Fibroblast of mammary gland (primary cell): ENCODE results near the gene PRRT4.
A peak's percentile ranks its signal among the peaks of the same experiment; 100 is the strongest.

Experiments used
- DNase-seq: peaks from one replicate; pipeline ENCODE4 v3.0.0-alpha.2; 2010; ENCODE audit warnings: low read depth
- H3K4me3 ChIP-seq: 2 replicates; pipeline ENCODE4 v1.5.1; 2011; ENCODE audit warnings: low read depth, mild to moderate bottlenecking, low read length, moderate library complexity; ENCODE audit not compliant: control insufficient read depth
- CTCF ChIP-seq: conservative IDR thresholded peaks from 2 replicates; pipeline ENCODE4 v1.5.1; 2011; ENCODE audit warnings: low read depth, low read length, inconsistent platforms; ENCODE audit not compliant: control insufficient read depth, insufficient read depth

PRRT4 gene

GRCh38 chr7:128381161-128381821 is 19.8 kb upstream of the PRRT4 start:
- DNase-seq: no peak
- peak; percentile 49 for TF ChIP-seq CTCF

DNA sequence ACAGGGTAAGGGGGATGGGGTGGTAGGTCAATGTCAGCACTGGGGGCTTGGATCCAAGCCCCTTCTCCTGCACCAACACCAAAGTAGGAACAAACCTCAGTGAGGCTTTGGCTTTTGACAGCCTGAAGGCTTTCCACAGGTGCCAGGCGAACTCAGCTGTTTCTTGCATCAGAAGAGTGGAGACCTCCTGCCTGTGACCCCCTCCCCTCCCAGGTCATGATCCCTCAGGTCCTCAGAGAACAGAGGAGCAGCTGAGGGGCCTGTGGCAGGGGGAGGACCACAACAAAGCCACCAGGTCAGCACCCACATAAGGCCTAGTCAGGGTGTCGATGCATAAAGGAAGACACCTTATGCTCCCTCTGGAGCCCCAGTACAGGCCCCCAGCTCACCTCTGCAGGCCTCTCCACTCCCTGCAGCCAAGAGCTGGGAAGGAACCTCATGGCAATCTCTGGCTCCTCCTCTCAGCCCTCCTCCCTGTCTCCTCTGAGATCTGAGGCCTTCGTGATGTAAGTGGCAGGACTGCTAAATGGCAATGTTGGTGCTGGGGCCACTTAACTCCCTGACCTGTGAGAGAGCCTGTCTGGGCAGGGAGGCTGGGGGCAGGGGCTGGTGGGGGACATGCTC is 19.1 kb upstream of the PRRT4 start:
- no peak for DNase-seq
- H3K4me3 ChIP-seq: no peak overlapping the region
- TF ChIP-seq CTCF: no peak

More at GRCh38 chr7:128381161-128381821, 19.8 kb upstream of the PRRT4 start:
- H3K4me3 ChIP-seq: no peak overlapping the region

DNA sequence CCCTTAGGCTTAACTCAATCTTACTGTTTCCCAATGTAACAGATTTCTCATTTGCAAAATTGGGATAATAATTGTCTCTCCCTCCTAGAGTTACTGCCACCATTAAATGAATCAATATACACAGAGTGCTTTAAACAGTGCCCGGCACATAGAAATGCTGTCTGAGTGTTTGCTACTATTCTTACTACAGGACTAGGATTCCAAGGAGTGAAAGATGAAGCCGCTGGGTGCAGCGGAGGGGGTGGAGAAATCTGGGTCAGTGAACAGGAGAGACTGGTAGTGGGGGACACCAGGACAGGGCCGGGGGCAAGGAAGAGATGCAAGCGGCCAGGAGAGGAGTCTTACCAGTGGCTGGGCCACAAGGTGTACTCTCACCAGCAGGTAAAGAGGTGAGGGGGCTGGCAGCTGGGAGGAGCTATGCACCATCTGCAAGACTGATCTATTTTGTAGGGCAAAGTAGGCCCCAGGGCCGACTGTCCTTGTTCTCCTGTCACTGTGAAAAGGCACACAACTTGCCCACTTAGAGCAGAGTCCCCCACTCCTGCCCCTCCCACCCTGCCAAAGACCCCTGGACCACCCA is 18.5 kb upstream of the PRRT4 start:
- no peak overlapping the region for H3K4me3 ChIP-seq
- no peak for TF ChIP-seq CTCF
- no peak for DNase-seq

DNA sequence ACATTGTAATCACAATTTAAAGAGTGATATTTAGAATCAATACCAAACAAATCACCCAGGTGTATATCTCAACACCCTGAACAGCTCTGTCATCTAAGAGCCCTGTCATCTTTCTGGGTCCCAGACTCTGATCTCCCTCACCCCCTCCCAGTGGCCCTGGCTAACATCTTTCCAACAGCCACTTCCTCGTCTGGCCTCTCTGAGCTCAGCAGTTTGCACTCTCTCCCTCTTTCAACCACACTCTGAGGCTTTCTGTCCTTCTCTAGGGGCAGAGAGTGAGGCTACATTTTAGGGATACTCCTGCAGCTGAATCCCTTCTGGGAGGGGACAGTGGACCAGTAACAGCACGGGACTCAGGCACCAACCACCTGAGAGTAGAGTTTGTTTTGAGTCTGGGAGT is 17.1 kb upstream of the PRRT4 start:
- DNase-seq: no peak
- H3K4me3 ChIP-seq: no peak overlapping the region
- TF ChIP-seq CTCF: no peak

- TF ChIP-seq CTCF: no peak
- H3K4me3 ChIP-seq: no peak overlapping the region
- DNase-seq: no peak
Measured at GRCh38 chr7:128376077-128376476, 14.6 kb upstream of the PRRT4 start.

DNA sequence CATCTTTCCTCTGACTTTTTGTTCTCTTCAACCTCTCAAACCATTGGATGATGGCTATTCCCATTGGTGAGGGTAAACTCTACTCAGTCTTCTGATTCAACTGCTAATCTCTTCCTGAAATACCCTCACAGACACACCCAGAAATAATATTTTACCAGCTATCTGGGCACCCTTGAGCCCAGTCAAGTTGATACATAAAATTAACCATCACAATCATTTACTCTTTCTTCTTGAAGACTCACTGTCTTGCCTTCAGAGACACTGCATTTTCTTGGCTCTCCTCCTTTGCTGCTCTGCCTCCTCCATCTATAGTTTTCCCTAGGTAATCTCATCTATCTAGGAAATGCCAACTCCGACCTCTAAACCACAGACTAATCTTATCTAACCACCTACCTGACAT is 12.6 kb upstream of the PRRT4 start:
- H3K4me3 ChIP-seq: no peak overlapping the region
- TF ChIP-seq CTCF: no peak
- no peak for DNase-seq

- DNase-seq: no peak
- no peak for TF ChIP-seq CTCF
Measured at GRCh38 chr7:128373606-128374005, 12.1 kb upstream of the PRRT4 start.

More at GRCh38 chr7:128373606-128374005, 12.1 kb upstream of the PRRT4 start:
- no peak overlapping the region for H3K4me3 ChIP-seq
